ENCODE data around the gene SIAH3.
"Not testable (repeated sequence)": the region's sequence is repeated elsewhere in the genome, so short reads cannot be mapped to it uniquely, and the experiment has no call there.

GRCh38 chr13:45757589-45757988, 94.0 kb downstream of the SIAH3 start:
- TF ChIP-seq, protein P1, sequence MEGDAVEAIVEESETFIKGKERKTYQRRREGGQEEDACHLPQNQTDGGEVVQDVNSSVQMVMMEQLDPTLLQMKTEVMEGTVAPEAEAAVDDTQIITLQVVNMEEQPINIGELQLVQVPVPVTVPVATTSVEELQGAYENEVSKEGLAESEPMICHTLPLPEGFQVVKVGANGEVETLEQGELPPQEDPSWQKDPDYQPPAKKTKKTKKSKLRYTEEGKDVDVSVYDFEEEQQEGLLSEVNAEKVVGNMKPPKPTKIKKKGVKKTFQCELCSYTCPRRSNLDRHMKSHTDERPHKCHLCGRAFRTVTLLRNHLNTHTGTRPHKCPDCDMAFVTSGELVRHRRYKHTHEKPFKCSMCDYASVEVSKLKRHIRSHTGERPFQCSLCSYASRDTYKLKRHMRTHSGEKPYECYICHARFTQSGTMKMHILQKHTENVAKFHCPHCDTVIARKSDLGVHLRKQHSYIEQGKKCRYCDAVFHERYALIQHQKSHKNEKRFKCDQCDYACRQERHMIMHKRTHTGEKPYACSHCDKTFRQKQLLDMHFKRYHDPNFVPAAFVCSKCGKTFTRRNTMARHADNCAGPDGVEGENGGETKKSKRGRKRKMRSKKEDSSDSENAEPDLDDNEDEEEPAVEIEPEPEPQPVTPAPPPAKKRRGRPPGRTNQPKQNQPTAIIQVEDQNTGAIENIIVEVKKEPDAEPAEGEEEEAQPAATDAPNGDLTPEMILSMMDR (IDR thresholded peaks at IDR 0.05) = not testable (repeated sequence)
- not testable (repeated sequence) for TF ChIP-seq POLR2A (IDR thresholded peaks at IDR 0.05)
